AG04450 (cell line): ENCODE results near the gene TNS3. TPM values are rescaled to one million over a fixed set of nuclear protein-coding genes. Genes with fewer than 3 reads are reported as not detected.

Experiments
- CTCF ChIA-PET: fragments of 300-600, 350-600 bp; formaldehyde crosslinking; extraction: SDS; loops from one replicate; lab custom pipeline; 2022; ENCODE audit warnings: antibody characterized with exemption, inconsistent platforms; lab: Charles Lee
- POLR2A ChIA-PET: fragments of 350-600 bp; formaldehyde crosslinking; extraction: SDS; loops from one replicate; lab custom pipeline; 2021; ENCODE audit warnings: antibody characterized with exemption, inconsistent platforms; lab: Yijun Ruan, JAX
- DNase-seq: peaks from one replicate; pipeline ENCODE4 v3.0.0-alpha.2; 2011; ENCODE audit warnings: low read depth, low spot score
- H3K27ac ChIP-seq: one replicate; pipeline ENCODE4 v1.5.1; 2012; ENCODE audit warnings: low read depth, low read length, control low read depth
- H3K27me3 ChIP-seq: one replicate; pipeline ENCODE4 v1.6.0; 2012; ENCODE audit warnings: low read length; ENCODE audit not compliant: control insufficient read depth, insufficient read depth
- H3K4me3 ChIP-seq: 2 replicates; pipeline ENCODE4 v1.5.1; 2011; ENCODE audit warnings: mild to moderate bottlenecking, low read depth, low read length, control low read depth
- H3K9me3 ChIP-seq: 2 replicates; pipeline ENCODE4 v1.5.1; 2012; ENCODE audit warnings: low read length; ENCODE audit not compliant: control insufficient read depth, insufficient read depth
- polyA plus RNA-seq: library from polyadenylated mRNA; depleted of rRNA; stranded (reverse); fragments of >200 nt; gene quantifications from 2 replicates; pipeline ENCODE4 v1.2.3, GENCODE V29; 2011
- TF ChIP-seq, protein P1 (sequence below): IDR thresholded peaks from 2 replicates; pipeline ENCODE4 v1.5.1; 2011; ENCODE audit warnings: low read depth, low read length, control low read depth, inconsistent platforms

Gene TNS3
- polyA plus RNA-seq, 1 experiment = 131 TPM

DNA sequence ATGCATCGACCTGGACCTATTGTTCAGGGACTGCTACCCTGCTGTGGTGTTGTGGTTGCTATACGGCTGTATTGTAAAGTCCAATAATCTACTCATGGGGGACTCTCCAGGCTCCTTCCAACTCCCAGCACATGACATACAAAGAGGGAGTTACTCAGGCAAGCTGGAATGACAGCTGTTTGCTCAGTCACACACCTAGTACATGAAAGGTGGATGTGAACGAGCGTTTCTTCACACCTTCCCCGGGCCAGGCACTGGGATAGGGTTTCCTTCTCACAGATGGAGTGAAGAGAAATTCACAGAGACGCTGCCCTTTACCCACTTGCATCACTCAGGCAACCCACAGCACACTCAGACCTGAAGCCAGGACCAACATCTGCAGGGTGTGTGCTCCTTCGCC is 215.7 kb downstream of the TNS3 start:
- TF ChIP-seq, protein P1, sequence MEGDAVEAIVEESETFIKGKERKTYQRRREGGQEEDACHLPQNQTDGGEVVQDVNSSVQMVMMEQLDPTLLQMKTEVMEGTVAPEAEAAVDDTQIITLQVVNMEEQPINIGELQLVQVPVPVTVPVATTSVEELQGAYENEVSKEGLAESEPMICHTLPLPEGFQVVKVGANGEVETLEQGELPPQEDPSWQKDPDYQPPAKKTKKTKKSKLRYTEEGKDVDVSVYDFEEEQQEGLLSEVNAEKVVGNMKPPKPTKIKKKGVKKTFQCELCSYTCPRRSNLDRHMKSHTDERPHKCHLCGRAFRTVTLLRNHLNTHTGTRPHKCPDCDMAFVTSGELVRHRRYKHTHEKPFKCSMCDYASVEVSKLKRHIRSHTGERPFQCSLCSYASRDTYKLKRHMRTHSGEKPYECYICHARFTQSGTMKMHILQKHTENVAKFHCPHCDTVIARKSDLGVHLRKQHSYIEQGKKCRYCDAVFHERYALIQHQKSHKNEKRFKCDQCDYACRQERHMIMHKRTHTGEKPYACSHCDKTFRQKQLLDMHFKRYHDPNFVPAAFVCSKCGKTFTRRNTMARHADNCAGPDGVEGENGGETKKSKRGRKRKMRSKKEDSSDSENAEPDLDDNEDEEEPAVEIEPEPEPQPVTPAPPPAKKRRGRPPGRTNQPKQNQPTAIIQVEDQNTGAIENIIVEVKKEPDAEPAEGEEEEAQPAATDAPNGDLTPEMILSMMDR = no peak
- no peak for DNase-seq
- Histone ChIP-seq H3K4me3 (no peak overlapping the region), H3K9me3 (peaks cover 3% of the 10 kb centered on the region; the same call in 1 of the 2 replicates), H3K27me3 (no peaks in the 10 kb centered on the region), H3K27ac (no peak overlapping the region)
- ChIA-PET CTCF (no interaction called here), POLR2A (no interaction called here)

DNA sequence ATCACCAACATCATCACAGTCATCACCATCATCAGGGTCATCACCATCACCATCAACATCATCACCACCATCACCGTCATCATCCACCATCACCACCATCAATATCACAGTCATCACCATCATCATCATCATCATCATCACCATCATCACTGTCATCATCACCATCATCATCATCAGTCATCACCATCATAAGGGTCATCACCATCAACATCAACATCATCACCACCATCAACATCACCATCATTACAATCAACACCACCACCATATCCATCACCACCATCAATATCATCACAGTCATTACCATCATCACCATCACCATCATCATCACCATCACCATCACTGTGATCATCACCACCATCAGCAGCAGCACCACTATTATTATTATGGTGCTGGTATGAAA is 218.9 kb downstream of the TNS3 start:
- Histone ChIP-seq H3K4me3 (no peak overlapping the region), H3K27ac (no peak overlapping the region), H3K9me3 (no peaks in the 10 kb centered on the region; the same call in 1 of the 2 replicates), H3K27me3 (no peaks in the 10 kb centered on the region)
- POLR2A ChIA-PET = no interaction called here
- TF ChIP-seq, protein P1 = no peak
- CTCF ChIA-PET = no interaction called here
- DNase-seq = no peak

DNA sequence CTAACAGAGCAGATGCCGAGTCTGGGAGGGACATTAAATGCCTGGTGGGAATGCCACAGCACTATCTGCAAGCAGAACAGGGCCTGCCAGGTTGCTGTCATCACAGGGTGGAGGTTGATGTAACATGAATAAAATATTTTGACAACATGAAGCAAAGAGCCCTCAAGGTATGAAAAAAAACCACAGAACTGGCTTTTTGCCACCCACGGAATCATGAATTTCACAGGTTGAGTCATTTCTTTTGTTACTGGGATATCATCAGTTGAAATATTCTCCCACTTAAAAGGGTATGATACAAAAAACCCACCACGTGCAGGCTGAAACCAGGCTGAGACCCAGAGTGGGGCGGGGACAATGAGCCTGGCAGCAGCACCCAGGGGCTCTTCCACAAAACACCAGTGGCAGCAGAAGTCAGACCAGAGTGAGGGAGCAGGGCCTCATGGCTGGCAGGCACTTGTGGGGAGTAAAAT is 220.1 kb downstream of the TNS3 start:
- no peaks in the 10 kb centered on the region; the same call in 1 of the 2 replicates for H3K9me3 ChIP-seq
- CTCF ChIA-PET = no interaction called here
- no peaks in the 10 kb centered on the region for H3K27me3 ChIP-seq
- peak overlapping the region; percentile 40 for H3K27ac ChIP-seq
- TF ChIP-seq, protein P1 = no peak
- DNase-seq = peak; percentile 69
- no peak overlapping the region for H3K4me3 ChIP-seq
- POLR2A ChIA-PET = interaction anchor here (0.6 kb wide), 1 partner anchor 334 kb away, joined by 6 read pairs; no protein-coding TSS in a partner anchor

DNA sequence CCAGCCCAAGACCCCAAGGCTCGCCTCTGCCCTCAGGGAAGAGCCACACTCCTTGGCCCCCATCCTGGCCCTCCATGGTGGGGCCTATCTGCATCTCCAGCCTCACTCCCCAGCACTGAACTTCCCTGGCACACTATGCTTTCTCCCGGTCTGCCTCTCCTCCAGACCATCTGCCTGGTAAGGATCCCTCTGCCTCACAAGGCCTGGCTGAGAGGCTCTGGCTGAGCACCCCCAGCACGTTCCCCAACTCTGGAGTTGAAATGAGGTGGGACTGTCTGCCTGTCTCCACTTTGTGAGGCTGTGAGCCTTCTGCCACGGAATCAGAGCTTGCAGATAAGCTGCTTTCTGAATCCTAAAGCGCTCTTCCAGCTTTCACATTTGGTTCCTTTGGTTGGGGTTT is 220.7 kb downstream of the TNS3 start:
- H3K27me3 ChIP-seq = no peaks in the 10 kb centered on the region
- no peaks in the 10 kb centered on the region; the same call in 1 of the 2 replicates for H3K9me3 ChIP-seq
- TF ChIP-seq, protein P1 = no peak
- ChIA-PET CTCF (no interaction called here), POLR2A (no interaction called here)
- DNase-seq = no peak
- H3K4me3 ChIP-seq = no peak overlapping the region
- H3K27ac ChIP-seq = peak overlapping the region; percentile 40

DNA sequence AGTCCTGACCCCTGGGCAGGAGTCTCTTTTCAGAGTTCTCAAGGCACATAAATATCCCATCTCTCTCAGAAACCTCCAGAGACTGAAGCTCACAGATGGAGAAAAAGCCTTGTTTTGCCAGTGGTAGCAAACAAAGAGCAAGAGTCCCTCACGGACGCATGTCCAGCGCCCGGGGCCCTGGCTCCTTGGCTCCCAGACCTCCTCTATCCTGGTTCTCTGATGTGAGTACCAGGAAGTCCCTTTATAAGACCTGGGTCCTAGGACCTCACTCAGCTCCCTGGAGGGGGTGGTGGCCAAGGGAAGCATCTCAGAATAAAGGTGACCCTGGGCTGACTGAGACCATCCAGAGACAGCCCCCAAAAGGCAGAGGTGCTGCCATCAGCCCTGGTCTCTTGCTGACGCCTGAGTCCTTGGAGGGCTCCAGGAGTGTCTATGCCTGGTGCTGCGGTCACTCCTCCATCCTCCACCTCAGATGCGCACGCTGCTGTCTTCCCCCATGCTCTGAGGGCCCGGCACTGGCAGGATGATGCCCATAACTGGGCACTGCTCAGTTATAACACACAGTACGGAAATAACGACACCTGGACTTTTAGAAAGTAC is 221.5 kb downstream of the TNS3 start:
- TF ChIP-seq, protein P1 = no peak
- DNase-seq = no peak
- Histone ChIP-seq H3K27ac (no peak overlapping the region), H3K4me3 (no peak overlapping the region), H3K9me3 (no peaks in the 10 kb centered on the region; the same call in 1 of the 2 replicates), H3K27me3 (no peaks in the 10 kb centered on the region)
- ChIA-PET POLR2A (no interaction called here), CTCF (no interaction called here)
